GM18505 (cell line): ENCODE results near the gene RPS6KA1.

ENCODE experiments used
- ATAC-seq: cut with Tn5 transposase; IDR thresholded peaks from one replicate; pipeline ENCODE4 v1.9.1; 2021; ENCODE audit not compliant: unreplicated experiment
- POLR2A ChIP-seq: IDR thresholded peaks from 4 replicates; pipeline ENCODE4 v1.6.1; 2011; ENCODE audit warnings: borderline replicate concordance; ENCODE audit not compliant: insufficient read depth, insufficient read length; ENCODE audit errors: extremely low read depth

The RPS6KA1 gene

GRCh38 chr1:26522073-26522472, 7.5 kb upstream of the RPS6KA1 start:
- no peak for TF ChIP-seq POLR2A
- ATAC-seq = no peak

GRCh38 chr1:26524181-26524580, 5.4 kb upstream of the RPS6KA1 start:
- no peak for ATAC-seq
- no peak for TF ChIP-seq POLR2A

- ATAC-seq = no peak
- no peak for TF ChIP-seq POLR2A
These were observed 3.3 kb upstream of the RPS6KA1 start for GRCh38 chr1:26526287-26526686.

- ATAC-seq = no peak
- TF ChIP-seq POLR2A = no peak
These were observed 231 bp upstream of the RPS6KA1 start for GRCh38 chr1:26529405-26529654.

GRCh38 chr1:26530410-26530894, 891 bp downstream of the RPS6KA1 start:
- no peak for TF ChIP-seq POLR2A
- no peak for ATAC-seq

GRCh38 chr1:26530895-26531598, 1.5 kb downstream of the RPS6KA1 start:
- ATAC-seq = no peak
- no peak for TF ChIP-seq POLR2A

GRCh38 chr1:26531651-26532131, 2.1 kb downstream of the RPS6KA1 start:
- ATAC-seq = no peak
- no peak for TF ChIP-seq POLR2A

- ATAC-seq = no peak
- TF ChIP-seq POLR2A = no peak
These were observed 4.5 kb downstream of the RPS6KA1 start for GRCh38 chr1:26533951-26534509.

GRCh38 chr1:26535201-26535600, 5.6 kb downstream of the RPS6KA1 start:
- ATAC-seq = no peak
- no peak for TF ChIP-seq POLR2A

- no peak for TF ChIP-seq POLR2A
These were observed 6.5 kb downstream of the RPS6KA1 start for GRCh38 chr1:26536081-26536480.

GRCh38 chr1:26536521-26536920, 7.0 kb downstream of the RPS6KA1 start:
- TF ChIP-seq POLR2A = no peak
- no peak for ATAC-seq

More at GRCh38 chr1:26536081-26536480, 6.5 kb downstream of the RPS6KA1 start:
- ATAC-seq = no peak

- no peak for TF ChIP-seq POLR2A
- no peak for ATAC-seq
These were observed 8.4 kb downstream of the RPS6KA1 start for GRCh38 chr1:26537951-26538352.

- no peak for TF ChIP-seq POLR2A
- no peak for ATAC-seq
These were observed 9.2 kb downstream of the RPS6KA1 start for GRCh38 chr1:26538480-26539412.
